Ovary (tissue), 9 donors: Measurements from ENCODE around the gene MRC1. TPM values are rescaled to one million over a fixed set of nuclear protein-coding genes. Genes with fewer than 3 reads are reported as not detected.

Experiments used
- DNase-seq, 5 donors: peaks; one replicate each; pipeline ENCODE4 v3.0.0-alpha.2; 2019 to 2020
- H3K27ac ChIP-seq, 2 donors: fragments of 200-600 bp; one replicate each; pipeline versions ENCODE4 v1.5.1 to v1.8.0; 2019 to 2022
- H3K27me3 ChIP-seq: fragments of 200-600 bp; one replicate; pipeline ENCODE4 v1.8.0; 2022
- H3K36me3 ChIP-seq: fragments of 200-600 bp; sonication (generic); one replicate; pipeline ENCODE4 v1.5.1; 2019
- H3K4me1 ChIP-seq: one replicate; pipeline ENCODE4 v1.8.1; 2013; ENCODE audit warnings: mild to moderate bottlenecking, moderate library complexity; ENCODE audit not compliant: insufficient read depth
- H3K4me3 ChIP-seq: fragments of 200-600 bp; sonication (generic); one replicate; pipeline ENCODE4 v1.5.1; 2017
- H3K9me3 ChIP-seq, 2 donors: fragments of 200-600 bp in 1 of 2; sonication (generic) in 1 of 2; one replicate each; pipeline versions ENCODE4 v1.5.1 to v1.8.1; 2013 to 2019; ENCODE audit warnings: mild to moderate bottlenecking in 1 of 2, moderate library complexity in 1 of 2
- CTCF ChIP-seq, 3 donors: fragments of 450-650 bp in 2 of 3; fragments of 200-600 bp in 1 of 3; IDR thresholded peaks; one replicate each; pipeline versions ENCODE4 v1.5.1 to v1.8.0; 2016 to 2022; ENCODE audit warnings: antibody characterized with exemption in 3 of 3, mild to moderate bottlenecking in 1 of 3
- EP300 ChIP-seq: sonication (generic); formaldehyde crosslinking; IDR thresholded peaks from one replicate; pipeline ENCODE4 v1.6.1; 2017; ENCODE audit warnings: antibody characterized with exemption
- POLR2A ChIP-seq: fragments of 450-650 bp; IDR thresholded peaks from one replicate; pipeline ENCODE4 v1.6.1; 2017; ENCODE audit warnings: antibody characterized with exemption, mild to moderate bottlenecking, moderate library complexity
- WGBS, 3 donors: extraction: QIAGEN DNeasy Blood & Tissue Kit in 1 of 3; methylation state at CpG; one replicate each; pipeline versions ENCODE4 v1.1.5 to v1.1.7; 2013 to 2017; 5-methylcytosine and 5-hydroxymethylcytosine counted together
- intact Hi-C, 4 donors: fragments of 100-400 bp; cut with DNase I; formaldehyde crosslinking; loops; one replicate each; pipeline versions ENCODE4 v1.11.0 to v1.15.1; 2022 to 2023
- polyA plus RNA-seq, 2 donors: library from polyadenylated mRNA; stranded (reverse); fragments of 200-250 nt in 1 of 2; fragments of 350-450 nt in 1 of 2; fragmentation: Illumina TruSeq in 1 of 2; extraction: RNeasy Lipid Tissue Mini Kit (QIAGEN cat#74804) in 1 of 2; gene quantifications; one replicate each; pipeline ENCODE4 v1.2.3, GENCODE V29; 2013 to 2014
- total RNA-seq, 7 donors: library from RNA; depleted of rRNA in 2 of 7; stranded (reverse); fragments of >200 nt in 2 of 7; fragmentation: NEBNext Ultra II Directional in 3 of 7; extraction: Animal tissue kit (Norgen Biotek cat#: 25700) in 3 of 7; gene quantifications; one replicate each; pipeline versions ENCODE4 v1.1.0 to v1.2.4, GENCODE V29; 2016 to 2023
- donor health status: DM: no; HTN: no; CAD: no; lungs with moderate emphysema.
- donor health status: DM: no; HTN: no; CAD: no.
- donor health status: Bipolar disorder and iron deficiency.
- donor health status: DM: yes; HTN: yes; CAD: no.
- donor health status: DM: no; HTN: no; CAD: no.
- donor health status: DM: yes; HTN: yes; CAD: no.

The MRC1 gene
- total and polyA plus RNA-seq, 9 donors, result 6.6 to 39.9 (median 13.3) TPM

- Histone ChIP-seq H3K4me3 (no peak overlapping the region), H3K27ac (no peak overlapping the region), H3K36me3 (no peaks in the 10 kb centered on the region), H3K4me1 (no peaks in the 10 kb centered on the region), H3K9me3 (no peaks in the 10 kb centered on the region), H3K27me3 (no peaks in the 10 kb centered on the region)
- TF ChIP-seq CTCF (IDR thresholded peaks at IDR 0.05) (no peak), EP300 (no peak), POLR2A (no peak)
- no peak for DNase-seq
- intact Hi-C loops, result no loop called here
- WGBS, 3 donors, result 89 to 94% (median 89%) methylated on average over 17 of the region's 17 CpGs
Measured at GRCh38 chr10:17795813-17796594, 13.1 kb upstream of the MRC1 start.

GRCh38 chr10:17801507-17801906 lies 7.6 kb upstream of the MRC1 start:
- no peak for DNase-seq
- TF ChIP-seq CTCF (IDR thresholded peaks at IDR 0.05) (no peak), POLR2A (no peak), EP300 (no peak)
- Histone ChIP-seq H3K4me1 (no peaks in the 10 kb centered on the region), H3K27me3 (no peaks in the 10 kb centered on the region), H3K36me3 (no peaks in the 10 kb centered on the region), H3K27ac (no peak overlapping the region), H3K9me3 (no peaks in the 10 kb centered on the region), H3K4me3 (no peak overlapping the region)
- 87 to 93% (median 91%) methylated on average over 3 of the region's 3 CpGs for WGBS, 3 donors
- intact Hi-C loops, result no loop called here

- Histone ChIP-seq H3K27ac (no peak overlapping the region), H3K27me3 (no peaks in the 10 kb centered on the region), H3K36me3 (no peaks in the 10 kb centered on the region), H3K4me1 (no peaks in the 10 kb centered on the region), H3K9me3 (no peaks in the 10 kb centered on the region), H3K4me3 (no peak overlapping the region)
- intact Hi-C loops, result no loop called here
- TF ChIP-seq POLR2A, result no peak
- no peak for TF ChIP-seq EP300
- TF ChIP-seq CTCF (IDR thresholded peaks at IDR 0.05), result no peak
- 91 to 95% (median 94%) methylated on average over 11 of the region's 11 CpGs for WGBS, 3 donors
- no peak for DNase-seq
Measured at GRCh38 chr10:17802350-17802749, 6.8 kb upstream of the MRC1 start.

- intact Hi-C loops, result no loop called here
- no peaks in the 10 kb centered on the region for H3K9me3 ChIP-seq
- H3K4me3 ChIP-seq, result no peak overlapping the region
- WGBS, 3 donors, result 2 to 6% (median 2%) methylated on average over 1 of the region's 1 CpG
- no peaks in the 10 kb centered on the region for H3K27me3 ChIP-seq
- DNase-seq, result no peak
- no peaks in the 10 kb centered on the region for H3K36me3 ChIP-seq
- no peak for TF ChIP-seq POLR2A
- no peak for TF ChIP-seq CTCF (IDR thresholded peaks at IDR 0.05)
- TF ChIP-seq EP300, result no peak
- no peak overlapping the region for H3K27ac ChIP-seq
- H3K4me1 ChIP-seq, result no peaks in the 10 kb centered on the region
Measured at GRCh38 chr10:17802976-17803375, 6.2 kb upstream of the MRC1 start.
